Lower lobe of right lung (tissue), 2 donors: ENCODE data around the gene GGT5. TPM values are rescaled to one million over a fixed set of nuclear protein-coding genes. Genes with fewer than 3 reads are reported as not detected.
A peak's percentile ranks its signal among the peaks of the same experiment; 100 is the strongest.

ENCODE experiments used
- ATAC-seq, 2 donors: fragments of 200-7000 bp; cut with Tn5 transposase; one replicate each; pipeline ENCODE4 v1.9.1; 2020 to 2022; ENCODE audit warnings: mild to moderate bottlenecking in 2 of 2, moderate library complexity in 2 of 2
- DNase-seq: peaks from one replicate; pipeline ENCODE4 v3.0.0-alpha.2; 2020
- H3K27ac ChIP-seq: fragments of 200-600 bp; one replicate; pipeline ENCODE4 v1.8.0; 2022
- H3K27me3 ChIP-seq: fragments of 200-600 bp; one replicate; pipeline ENCODE4 v1.8.0; 2022; ENCODE audit warnings: low read depth
- H3K36me3 ChIP-seq: fragments of 200-600 bp; one replicate; pipeline ENCODE4 v1.8.0; 2022; ENCODE audit warnings: mild to moderate bottlenecking
- H3K4me1 ChIP-seq: fragments of 200-600 bp; one replicate; pipeline ENCODE4 v1.8.0; 2022
- H3K4me3 ChIP-seq: fragments of 200-600 bp; one replicate; pipeline ENCODE4 v1.8.0; 2022; ENCODE audit warnings: mild to moderate bottlenecking
- H3K9me3 ChIP-seq: fragments of 200-600 bp; one replicate; pipeline ENCODE4 v1.8.0; 2022
- intact Hi-C: fragments of 100-400 bp; cut with DNase I; formaldehyde crosslinking; loops from one replicate; pipeline ENCODE4 v1.11.0; 2022
- total RNA-seq: library from RNA; stranded (reverse); fragmentation: NEBNext Ultra II Directional; extraction: Animal tissue kit (Norgen Biotek cat#: 25700); gene quantifications from one replicate; pipeline ENCODE4 v1.2.1, GENCODE V29; 2021
- TF ChIP-seq, protein P1 (sequence below): fragments of 200-600 bp; IDR thresholded peaks from one replicate; pipeline ENCODE4 v1.8.0; 2022; ENCODE audit warnings: antibody characterized with exemption, mild to moderate bottlenecking
- donor health status: DM: no; HTN: yes; CAD: no; lungs with severe emphysema.

Gene GGT5
- total RNA-seq, 1 donor from 2014 or later, result 29.4 TPM

GRCh38 chr22:24236656-24237055 lies 8.2 kb downstream of the GGT5 start:
- TF ChIP-seq, protein P1, sequence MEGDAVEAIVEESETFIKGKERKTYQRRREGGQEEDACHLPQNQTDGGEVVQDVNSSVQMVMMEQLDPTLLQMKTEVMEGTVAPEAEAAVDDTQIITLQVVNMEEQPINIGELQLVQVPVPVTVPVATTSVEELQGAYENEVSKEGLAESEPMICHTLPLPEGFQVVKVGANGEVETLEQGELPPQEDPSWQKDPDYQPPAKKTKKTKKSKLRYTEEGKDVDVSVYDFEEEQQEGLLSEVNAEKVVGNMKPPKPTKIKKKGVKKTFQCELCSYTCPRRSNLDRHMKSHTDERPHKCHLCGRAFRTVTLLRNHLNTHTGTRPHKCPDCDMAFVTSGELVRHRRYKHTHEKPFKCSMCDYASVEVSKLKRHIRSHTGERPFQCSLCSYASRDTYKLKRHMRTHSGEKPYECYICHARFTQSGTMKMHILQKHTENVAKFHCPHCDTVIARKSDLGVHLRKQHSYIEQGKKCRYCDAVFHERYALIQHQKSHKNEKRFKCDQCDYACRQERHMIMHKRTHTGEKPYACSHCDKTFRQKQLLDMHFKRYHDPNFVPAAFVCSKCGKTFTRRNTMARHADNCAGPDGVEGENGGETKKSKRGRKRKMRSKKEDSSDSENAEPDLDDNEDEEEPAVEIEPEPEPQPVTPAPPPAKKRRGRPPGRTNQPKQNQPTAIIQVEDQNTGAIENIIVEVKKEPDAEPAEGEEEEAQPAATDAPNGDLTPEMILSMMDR, result no peak
- no peak overlapping the region for H3K4me3 ChIP-seq

DNA sequence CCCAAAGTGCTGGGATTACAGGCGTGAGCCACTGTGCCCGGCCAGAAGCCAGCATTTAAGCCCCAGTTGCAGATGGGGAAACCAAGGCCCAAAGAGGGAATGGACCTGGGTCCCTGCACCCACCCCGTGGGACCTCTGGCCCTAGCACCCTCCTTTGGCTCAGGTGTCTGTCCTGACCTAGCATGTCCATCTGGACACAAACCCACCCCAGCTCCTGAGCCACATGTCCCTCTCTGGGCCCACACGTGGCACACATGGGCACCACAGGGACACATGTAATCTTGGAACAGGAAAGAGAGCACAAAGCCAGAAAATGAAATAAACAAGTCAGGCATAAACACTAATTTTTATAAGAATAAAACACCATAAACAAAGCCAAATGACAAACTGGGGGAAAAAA lies 9.6 kb downstream of the GGT5 start:
- H3K9me3 ChIP-seq, result no peaks in the 10 kb centered on the region
- H3K27ac ChIP-seq, result no peak overlapping the region
- H3K4me1 ChIP-seq, result no peaks in the 10 kb centered on the region
- no peak overlapping the region for H3K4me3 ChIP-seq
- TF ChIP-seq, protein P1, result no peak
- H3K27me3 ChIP-seq, result no peaks in the 10 kb centered on the region
- ATAC-seq (no peak), DNase-seq (no peak)
- H3K36me3 ChIP-seq, result no peaks in the 10 kb centered on the region
- intact Hi-C loops, result no loop called here

More at GRCh38 chr22:24236656-24237055, 8.2 kb downstream of the GGT5 start:
- no peaks in the 10 kb centered on the region for H3K4me1 ChIP-seq
- ATAC-seq, result no peak
- no peaks in the 10 kb centered on the region for H3K9me3 ChIP-seq
- H3K27me3 ChIP-seq, result no peaks in the 10 kb centered on the region
- no peak for DNase-seq
- H3K27ac ChIP-seq, result no peak overlapping the region
- intact Hi-C loops, result no loop called here
- H3K36me3 ChIP-seq, result no peaks in the 10 kb centered on the region

DNA sequence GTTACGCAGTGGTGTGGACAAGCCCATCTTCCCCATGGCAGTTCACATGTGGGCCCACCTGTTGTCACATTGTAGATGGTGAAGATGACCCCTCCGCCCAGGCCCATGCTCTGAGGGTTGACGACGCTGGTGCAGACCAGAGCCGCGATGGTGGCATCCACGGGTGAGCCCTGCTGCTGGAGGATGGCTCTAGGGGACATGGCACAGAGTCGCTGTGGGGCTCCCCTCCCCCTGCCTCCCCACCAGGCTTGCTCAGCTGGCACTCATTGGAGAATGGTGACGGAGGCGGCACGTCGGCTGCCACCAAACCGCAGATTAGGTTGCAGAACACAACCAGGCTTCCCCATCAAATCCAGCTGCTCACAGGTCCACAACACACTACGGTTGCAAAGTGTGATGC lies 11.1 kb downstream of the GGT5 start:
- Histone ChIP-seq H3K27me3 (no peaks in the 10 kb centered on the region), H3K4me1 (no peaks in the 10 kb centered on the region), H3K27ac (no peak overlapping the region), H3K4me3 (no peak overlapping the region), H3K36me3 (no peaks in the 10 kb centered on the region), H3K9me3 (no peaks in the 10 kb centered on the region)
- intact Hi-C loops, result no loop called here
- DNase-seq, result no peak
- TF ChIP-seq, protein P1, result no peak
- no peak for ATAC-seq

GRCh38 chr22:24233235-24233634 lies 11.6 kb downstream of the GGT5 start:
- no peaks in the 10 kb centered on the region for H3K4me1 ChIP-seq
- no peak overlapping the region for H3K4me3 ChIP-seq
- no peaks in the 10 kb centered on the region for H3K36me3 ChIP-seq
- H3K27ac ChIP-seq, result no peak overlapping the region
- ATAC-seq, result peak in 1 of 2 donors; percentile 4
- H3K27me3 ChIP-seq, result no peaks in the 10 kb centered on the region
- no peaks in the 10 kb centered on the region for H3K9me3 ChIP-seq
- DNase-seq, result no peak
- intact Hi-C loops, result no loop called here
- TF ChIP-seq, protein P1, result no peak

- Histone ChIP-seq H3K36me3 (no peaks in the 10 kb centered on the region), H3K27ac (no peak overlapping the region), H3K4me3 (no peak overlapping the region), H3K4me1 (no peaks in the 10 kb centered on the region), H3K27me3 (no peaks in the 10 kb centered on the region), H3K9me3 (no peaks in the 10 kb centered on the region)
- DNase-seq, result no peak
- intact Hi-C loops, result no loop called here
- ATAC-seq, result peak in 1 of 2 donors; percentile 20
- TF ChIP-seq, protein P1, result no peak
Observed at GRCh38 chr22:24232725-24233124, 12.2 kb downstream of the GGT5 start.

DNA sequence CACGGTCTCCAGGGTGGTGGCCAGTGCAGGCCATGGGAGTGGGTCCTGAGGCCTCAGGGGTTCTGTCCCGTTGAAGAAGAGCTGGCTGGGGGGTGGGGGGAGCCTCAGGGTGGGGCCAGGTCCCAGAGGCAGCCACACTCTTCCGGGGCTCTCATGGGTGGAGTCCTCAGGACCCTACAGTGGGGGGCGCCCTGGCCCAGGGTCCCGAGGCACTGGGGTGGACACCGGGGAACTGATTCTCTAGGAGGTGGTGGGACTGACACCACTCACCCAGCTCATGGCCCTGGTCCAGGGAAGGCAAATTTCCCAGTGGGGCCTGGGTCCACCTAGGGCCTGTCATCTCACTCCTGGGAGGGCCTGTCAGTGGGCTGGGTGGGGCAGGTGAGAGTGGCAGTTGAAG lies 12.8 kb downstream of the GGT5 start:
- DNase-seq (no peak), ATAC-seq (peak; percentile 6 to 10)
- no peak overlapping the region for H3K27ac ChIP-seq
- no peaks in the 10 kb centered on the region for H3K4me1 ChIP-seq
- no peaks in the 10 kb centered on the region for H3K9me3 ChIP-seq
- TF ChIP-seq, protein P1, result no peak
- no peaks in the 10 kb centered on the region for H3K36me3 ChIP-seq
- H3K4me3 ChIP-seq, result no peak overlapping the region
- intact Hi-C loops, result no loop called here
- no peaks in the 10 kb centered on the region for H3K27me3 ChIP-seq
